ENCODE measurements around the gene N4BP2.

DNA sequence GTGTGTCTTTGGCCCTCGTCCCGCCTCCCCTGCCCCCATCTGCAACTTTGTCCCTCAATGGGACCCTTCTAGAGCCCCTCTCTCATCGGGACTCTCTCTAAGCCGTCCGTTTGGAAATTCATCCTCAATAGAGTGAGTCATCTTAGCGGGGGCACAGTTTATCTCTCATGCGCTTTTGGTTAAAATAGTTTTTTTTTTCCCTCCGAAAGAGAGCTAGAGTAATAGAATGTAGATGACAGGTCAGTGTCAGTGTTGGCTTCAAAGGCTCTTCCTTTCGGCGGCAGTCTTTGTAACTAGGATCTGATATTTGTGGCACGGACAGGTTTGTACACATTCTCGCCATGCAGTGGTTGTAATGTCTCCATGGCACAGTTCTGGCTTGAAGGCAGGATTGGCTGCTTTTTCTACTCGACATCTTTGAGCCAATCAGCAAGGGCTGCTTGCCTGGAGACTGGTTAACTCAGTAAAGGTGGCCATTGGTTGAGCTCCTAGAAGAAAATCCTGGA lies 989 bp downstream of the N4BP2 start:
- TF ChIP-seq, protein P1, sequence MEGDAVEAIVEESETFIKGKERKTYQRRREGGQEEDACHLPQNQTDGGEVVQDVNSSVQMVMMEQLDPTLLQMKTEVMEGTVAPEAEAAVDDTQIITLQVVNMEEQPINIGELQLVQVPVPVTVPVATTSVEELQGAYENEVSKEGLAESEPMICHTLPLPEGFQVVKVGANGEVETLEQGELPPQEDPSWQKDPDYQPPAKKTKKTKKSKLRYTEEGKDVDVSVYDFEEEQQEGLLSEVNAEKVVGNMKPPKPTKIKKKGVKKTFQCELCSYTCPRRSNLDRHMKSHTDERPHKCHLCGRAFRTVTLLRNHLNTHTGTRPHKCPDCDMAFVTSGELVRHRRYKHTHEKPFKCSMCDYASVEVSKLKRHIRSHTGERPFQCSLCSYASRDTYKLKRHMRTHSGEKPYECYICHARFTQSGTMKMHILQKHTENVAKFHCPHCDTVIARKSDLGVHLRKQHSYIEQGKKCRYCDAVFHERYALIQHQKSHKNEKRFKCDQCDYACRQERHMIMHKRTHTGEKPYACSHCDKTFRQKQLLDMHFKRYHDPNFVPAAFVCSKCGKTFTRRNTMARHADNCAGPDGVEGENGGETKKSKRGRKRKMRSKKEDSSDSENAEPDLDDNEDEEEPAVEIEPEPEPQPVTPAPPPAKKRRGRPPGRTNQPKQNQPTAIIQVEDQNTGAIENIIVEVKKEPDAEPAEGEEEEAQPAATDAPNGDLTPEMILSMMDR (IDR thresholded peaks at IDR 0.05; ENCODE audit: low read length) = no peak
- no peak for TF ChIP-seq EZH2 (IDR thresholded peaks at IDR 0.05; ENCODE audit: borderline replicate concordance, low read length)

All from OCI-LY1 (cell line).